Measurements from ENCODE around the gene CRB1. TPM values are rescaled to one million over a fixed set of nuclear protein-coding genes. Genes with fewer than 3 reads are reported as not detected.

Gene CRB1
- total RNA-seq (2021; fragmentation: NEBNext Ultra II Directional; extraction: Animal tissue kit (Norgen Biotek cat#: 25700)) = under 1 TPM in 1 of 6 experiments, not detected in 5; 0.07 TPM
- long read RNA-seq = 0 reads

DNA sequence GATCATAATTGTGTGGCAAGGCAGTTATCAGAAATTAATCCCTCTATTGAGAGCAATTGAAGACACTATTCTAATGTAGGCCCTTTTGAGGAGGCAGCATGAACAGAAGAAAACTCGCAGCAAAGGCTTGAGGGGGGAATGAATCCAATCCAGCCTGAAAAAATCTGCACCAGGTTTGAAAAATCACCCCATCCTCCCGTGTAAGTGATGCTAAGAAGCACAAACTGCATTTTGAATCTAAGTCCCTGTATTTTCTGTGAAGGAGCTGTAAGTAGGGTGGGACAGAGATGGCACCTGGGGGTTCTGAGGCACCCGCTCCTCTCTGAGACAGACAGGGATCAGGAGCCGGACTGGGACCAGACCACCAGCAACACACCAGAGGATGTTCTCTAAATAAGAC lies at the start of gene CRB1:
TSS of gene CRB1 (plus strand) at position 241 of the 400 bp plus-strand sequence. CDS start 161 bp downstream, outside the sequence.
- Mint-ChIP-seq H3K9me3 (no peaks in the 10 kb centered on the region), H3K4me3 (peak within 1 kb of the TSS; percentile 34; the same call in 1 of the 2 replicates), H3K36me3 (ENCODE audit: low read depth) (no peaks in the 10 kb centered on the region), H3K27me3 (ENCODE audit: insufficient read depth) (peaks cover 4% of the 10 kb centered on the region), H3K4me1 (ENCODE audit: low read depth) (no peaks in the 10 kb centered on the region), H3K27ac (no peak within 1 kb of the TSS)
- DNase-seq = no peak
- TF ChIP-seq, protein P1, sequence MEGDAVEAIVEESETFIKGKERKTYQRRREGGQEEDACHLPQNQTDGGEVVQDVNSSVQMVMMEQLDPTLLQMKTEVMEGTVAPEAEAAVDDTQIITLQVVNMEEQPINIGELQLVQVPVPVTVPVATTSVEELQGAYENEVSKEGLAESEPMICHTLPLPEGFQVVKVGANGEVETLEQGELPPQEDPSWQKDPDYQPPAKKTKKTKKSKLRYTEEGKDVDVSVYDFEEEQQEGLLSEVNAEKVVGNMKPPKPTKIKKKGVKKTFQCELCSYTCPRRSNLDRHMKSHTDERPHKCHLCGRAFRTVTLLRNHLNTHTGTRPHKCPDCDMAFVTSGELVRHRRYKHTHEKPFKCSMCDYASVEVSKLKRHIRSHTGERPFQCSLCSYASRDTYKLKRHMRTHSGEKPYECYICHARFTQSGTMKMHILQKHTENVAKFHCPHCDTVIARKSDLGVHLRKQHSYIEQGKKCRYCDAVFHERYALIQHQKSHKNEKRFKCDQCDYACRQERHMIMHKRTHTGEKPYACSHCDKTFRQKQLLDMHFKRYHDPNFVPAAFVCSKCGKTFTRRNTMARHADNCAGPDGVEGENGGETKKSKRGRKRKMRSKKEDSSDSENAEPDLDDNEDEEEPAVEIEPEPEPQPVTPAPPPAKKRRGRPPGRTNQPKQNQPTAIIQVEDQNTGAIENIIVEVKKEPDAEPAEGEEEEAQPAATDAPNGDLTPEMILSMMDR (IDR thresholded peaks at IDR 0.05) = no peak

DNA sequence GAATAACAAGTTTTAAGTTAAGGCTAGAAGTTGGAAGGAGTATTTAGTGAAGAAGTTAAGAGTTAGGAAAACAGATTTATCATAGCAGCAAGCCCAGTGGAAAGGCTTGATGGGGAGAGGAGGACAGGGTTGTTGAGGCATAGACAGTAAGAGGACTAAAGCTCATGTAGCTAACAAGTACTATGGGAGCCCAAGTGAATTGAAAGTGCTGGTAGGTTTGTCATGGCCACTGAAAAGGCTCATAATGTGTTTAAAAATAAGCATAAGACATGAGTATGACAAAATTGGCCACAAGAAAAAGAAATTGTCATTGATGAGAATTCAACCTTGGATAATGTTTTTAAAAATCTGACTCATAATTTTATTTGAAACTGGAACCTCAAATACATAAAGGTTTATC lies 49.2 kb upstream of the CRB1 start:
- Mint-ChIP-seq H3K4me3 (no peak overlapping the region), H3K9me3 (no peaks in the 10 kb centered on the region), H3K4me1 (ENCODE audit: low read depth) (no peaks in the 10 kb centered on the region), H3K36me3 (ENCODE audit: low read depth) (no peaks in the 10 kb centered on the region), H3K27me3 (ENCODE audit: insufficient read depth) (peaks cover 3% of the 10 kb centered on the region), H3K27ac (no peak overlapping the region)
- TF ChIP-seq, protein P1 (IDR thresholded peaks at IDR 0.05) = no peak
- no peak for DNase-seq

DNA sequence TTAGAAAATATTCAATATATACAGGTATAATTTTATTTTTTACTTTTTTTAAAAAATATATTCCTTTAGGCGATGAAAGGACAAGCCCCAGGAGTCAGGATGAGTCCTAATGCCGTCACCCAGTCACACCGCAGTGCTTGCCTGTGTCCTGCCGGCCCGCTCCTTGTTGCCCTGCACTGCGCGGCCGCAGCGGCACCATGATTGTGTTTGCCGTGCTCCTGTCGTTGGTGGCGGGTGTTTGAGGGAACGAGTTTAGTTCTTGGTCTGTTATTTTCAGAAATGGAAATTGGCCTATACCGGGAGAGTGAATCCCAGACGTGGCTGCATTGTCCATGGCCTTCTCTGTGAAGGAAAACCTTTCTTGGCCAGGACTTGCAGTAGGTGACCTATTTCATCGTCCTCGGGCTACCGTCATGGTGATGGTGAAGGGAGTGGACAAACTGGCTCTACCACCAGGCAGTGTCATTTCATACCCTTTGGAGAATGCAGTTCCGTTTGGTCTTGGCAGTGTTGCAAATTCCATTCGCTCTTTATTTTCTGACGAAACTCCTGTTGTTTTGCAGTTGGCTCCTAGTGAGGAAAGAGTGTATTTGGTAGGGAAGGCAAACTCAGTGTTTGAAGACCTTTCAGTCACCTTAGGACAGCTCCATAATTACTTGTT lies 45.9 kb upstream of the CRB1 start:
- DNase-seq = no peak
- no peak overlapping the region for H3K27ac Mint-ChIP-seq
- H3K4me1 Mint-ChIP-seq (ENCODE audit: low read depth) = no peaks in the 10 kb centered on the region
- TF ChIP-seq, protein P1 (IDR thresholded peaks at IDR 0.05) = no peak
- H3K4me3 Mint-ChIP-seq = no peak overlapping the region
- no peaks in the 10 kb centered on the region for H3K36me3 Mint-ChIP-seq (ENCODE audit: low read depth)
- peaks cover 3% of the 10 kb centered on the region for H3K27me3 Mint-ChIP-seq (ENCODE audit: insufficient read depth)
- no peaks in the 10 kb centered on the region for H3K9me3 Mint-ChIP-seq

DNA sequence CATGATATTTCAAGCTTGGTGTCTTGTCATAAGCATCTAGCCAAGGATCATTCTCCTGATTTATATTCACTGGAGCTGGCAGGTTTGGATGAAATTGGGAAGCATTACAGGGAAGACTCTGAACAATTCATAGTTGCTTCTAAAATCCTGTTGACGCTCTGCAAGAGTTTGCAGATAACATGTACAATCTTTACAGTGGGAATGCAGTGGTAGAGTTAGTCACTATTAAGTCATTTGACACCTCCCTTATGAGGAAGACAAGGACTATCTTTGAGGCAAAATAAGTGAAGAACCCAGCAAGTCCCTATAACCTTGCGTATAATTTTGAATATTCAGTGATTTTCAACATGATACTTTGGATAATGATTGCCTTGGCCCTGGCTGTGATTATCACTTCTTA lies 45.3 kb upstream of the CRB1 start:
- DNase-seq = no peak
- no peak overlapping the region for H3K27ac Mint-ChIP-seq
- H3K36me3 Mint-ChIP-seq (ENCODE audit: low read depth) = no peaks in the 10 kb centered on the region
- no peaks in the 10 kb centered on the region for H3K9me3 Mint-ChIP-seq
- peaks cover 3% of the 10 kb centered on the region; the same call in 1 of the 2 replicates for H3K27me3 Mint-ChIP-seq (ENCODE audit: insufficient read depth)
- no peaks in the 10 kb centered on the region for H3K4me1 Mint-ChIP-seq (ENCODE audit: low read depth)
- no peak overlapping the region for H3K4me3 Mint-ChIP-seq
- TF ChIP-seq, protein P1 (IDR thresholded peaks at IDR 0.05) = no peak

DNA sequence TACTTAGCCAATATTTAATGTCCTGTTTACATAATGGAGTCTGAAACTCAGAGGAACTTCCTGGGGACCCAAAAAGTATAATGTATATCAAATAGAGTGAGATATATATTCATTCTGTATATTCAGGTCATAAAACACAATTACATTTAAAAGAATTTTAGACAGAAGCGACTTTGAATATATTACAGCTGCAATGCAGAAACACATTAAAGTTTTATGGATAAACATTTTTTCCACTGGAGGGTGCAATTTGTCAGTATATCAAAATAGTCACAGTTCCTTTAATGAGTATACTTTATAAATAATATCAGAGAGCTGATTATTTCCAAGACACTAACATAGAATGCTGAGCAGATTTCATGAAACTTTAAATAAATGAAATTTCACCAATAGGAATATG lies 43.9 kb upstream of the CRB1 start:
- DNase-seq = no peak
- Mint-ChIP-seq H3K27me3 (ENCODE audit: insufficient read depth) (peaks cover 3% of the 10 kb centered on the region; the same call in 1 of the 2 replicates), H3K36me3 (ENCODE audit: low read depth) (no peaks in the 10 kb centered on the region), H3K4me3 (no peak overlapping the region), H3K4me1 (ENCODE audit: low read depth) (no peaks in the 10 kb centered on the region), H3K27ac (no peak overlapping the region), H3K9me3 (no peaks in the 10 kb centered on the region)
- TF ChIP-seq, protein P1 (IDR thresholded peaks at IDR 0.05) = peak; percentile 76

All from HFFc6 (cell line).